Brain microvascular endothelial cell (primary cell): ENCODE data around the gene SLC46A1.

ENCODE experiments used
- DNase-seq: peaks from one replicate; pipeline ENCODE4 v3.0.0-alpha.2; 2020
- H3K27ac ChIP-seq: fragments of 250-450 bp; sonication (Bioruptor Pico); 2 replicates; pipeline ENCODE4 v1.5.1; 2020; ENCODE audit warnings: mild to moderate bottlenecking, moderate library complexity
- H3K27me3 ChIP-seq: fragments of 250-450 bp; sonication (Bioruptor Pico); replicated peaks from 2 replicates; pipeline ENCODE4 v1.5.1; 2020; ENCODE audit warnings: mild to moderate bottlenecking
- H3K36me3 ChIP-seq: fragments of 250-450 bp; sonication (Bioruptor Pico); replicated peaks from 2 replicates; pipeline ENCODE4 v1.5.1; 2020; ENCODE audit warnings: mild to moderate bottlenecking
- H3K4me3 ChIP-seq: 2 replicates; pipeline ENCODE4 v1.5.1; 2011; ENCODE audit warnings: low read depth, mild to moderate bottlenecking, control low read depth, low read length, moderate library complexity
- CTCF ChIP-seq: IDR thresholded peaks from 2 replicates; pipeline ENCODE4 v1.5.1; 2011; ENCODE audit warnings: low read depth, mild to moderate bottlenecking, moderate library complexity, low read length, control low read depth, inconsistent platforms; ENCODE audit errors: missing control alignments
- in situ Hi-C: cut with HindIII; loops from 2 replicates; pipeline ENCODE4 v1.10.0; 2017; ENCODE audit warnings: low sequenced_read_pairs, low pct_ligation_motif_present

The SLC46A1 gene

GRCh38 chr17:28369684-28370034 lies 36.4 kb downstream of the SLC46A1 start:
- Histone ChIP-seq H3K27ac (no peak overlapping the region), H3K36me3 (no peaks in the 10 kb centered on the region), H3K4me3 (no peak overlapping the region), H3K27me3 (no peaks in the 10 kb centered on the region)
- no peak for TF ChIP-seq CTCF
- DNase-seq: no peak
- in situ Hi-C loops: no loop called here

GRCh38 chr17:28368915-28369683 lies 36.9 kb downstream of the SLC46A1 start:
- in situ Hi-C loops: no loop called here
- H3K36me3 ChIP-seq: no peaks in the 10 kb centered on the region
- H3K27me3 ChIP-seq: no peaks in the 10 kb centered on the region
- no peak overlapping the region for H3K4me3 ChIP-seq
- H3K27ac ChIP-seq: no peak overlapping the region
- no peak for TF ChIP-seq CTCF
- no peak for DNase-seq

GRCh38 chr17:28368306-28368831 lies 37.6 kb downstream of the SLC46A1 start:
- TF ChIP-seq CTCF: no peak
- in situ Hi-C loops: no loop called here
- DNase-seq: no peak

GRCh38 chr17:28367641-28368305 lies 38.2 kb downstream of the SLC46A1 start:
- Histone ChIP-seq H3K27me3 (no peaks in the 10 kb centered on the region), H3K36me3 (no peaks in the 10 kb centered on the region), H3K4me3 (no peak overlapping the region), H3K27ac (no peak overlapping the region)
- no peak for DNase-seq
- TF ChIP-seq CTCF: no peak
- in situ Hi-C loops: no loop called here

More at GRCh38 chr17:28368306-28368831, 37.6 kb downstream of the SLC46A1 start:
- H3K4me3 ChIP-seq: no peak overlapping the region
- no peaks in the 10 kb centered on the region for H3K27me3 ChIP-seq
- no peaks in the 10 kb centered on the region for H3K36me3 ChIP-seq
- no peak overlapping the region for H3K27ac ChIP-seq

- DNase-seq: no peak
- Histone ChIP-seq H3K27ac (no peak overlapping the region), H3K36me3 (peaks cover 2% of the 10 kb centered on the region), H3K27me3 (no peaks in the 10 kb centered on the region), H3K4me3 (no peak overlapping the region)
- in situ Hi-C loops: no loop called here
- peak; percentile 39 for TF ChIP-seq CTCF
These were observed 39.4 kb downstream of the SLC46A1 start for GRCh38 chr17:28366605-28367004.
